Loucy (cell line): Measurements from ENCODE around the gene CHCHD4.

Experiments
- H2AFZ ChIP-seq: fragments of 200-600 bp; sonication (generic); 2 replicates; pipeline ENCODE4 v1.6.0; 2016; ENCODE audit warnings: antibody characterized with exemption, mild to moderate bottlenecking, low read length, moderate library complexity
- H3F3A ChIP-seq: fragments of 200-600 bp; 2 replicates; pipeline ENCODE4 v1.6.0; 2016; ENCODE audit warnings: antibody characterized with exemption, low read depth, mild to moderate bottlenecking
- H3K27me3 ChIP-seq: fragments of 200-600 bp; sonication (generic); 2 replicates; pipeline ENCODE4 v1.6.1; 2014; ENCODE audit warnings: low read length, mild to moderate bottlenecking; ENCODE audit not compliant: insufficient read depth, poor library complexity, severe bottlenecking
- H3K36me3 ChIP-seq: fragments of 200-600 bp; sonication (generic); 2 replicates; pipeline ENCODE4 v1.6.1; 2016; ENCODE audit warnings: low read length; ENCODE audit not compliant: insufficient read depth
- H3K4me1 ChIP-seq: fragments of 200-600 bp; sonication (generic); 2 replicates; pipeline ENCODE4 v1.5.1; 2014; ENCODE audit warnings: low read length, mild to moderate bottlenecking; ENCODE audit not compliant: insufficient read depth, poor library complexity, severe bottlenecking
- H3K4me2 ChIP-seq: fragments of 200-600 bp; sonication (generic); 2 replicates; pipeline ENCODE4 v1.6.0; 2014; ENCODE audit warnings: antibody characterized with exemption, low read length, low read depth, mild to moderate bottlenecking; ENCODE audit not compliant: poor library complexity, severe bottlenecking
- H3K4me3 ChIP-seq: fragments of 200-600 bp; sonication (generic); 2 replicates; pipeline ENCODE4 v1.5.1; 2014; ENCODE audit warnings: low read length, mild to moderate bottlenecking, mixed read lengths; ENCODE audit not compliant: poor library complexity, severe bottlenecking
- H3K79me2 ChIP-seq: fragments of 200-600 bp; sonication (generic); 2 replicates; pipeline ENCODE4 v1.6.1; 2014; ENCODE audit warnings: low read length; ENCODE audit not compliant: insufficient read depth
- H3K9ac ChIP-seq: fragments of 200-600 bp; sonication (generic); 2 replicates; pipeline ENCODE4 v1.6.0; 2014; ENCODE audit warnings: mild to moderate bottlenecking, low read depth, low read length, moderate library complexity; ENCODE audit not compliant: poor library complexity, severe bottlenecking
- H3K9me2 ChIP-seq: fragments of 200-600 bp; sonication (generic); replicated peaks from 2 replicates; pipeline ENCODE4 v1.6.1; 2016; ENCODE audit warnings: low read depth, low read length, mixed read lengths
- H3K9me3 ChIP-seq: fragments of 200-600 bp; sonication (generic); 2 replicates; pipeline ENCODE4 v1.6.1; 2014; ENCODE audit warnings: mild to moderate bottlenecking, antibody characterized with exemption, low read length, low read depth; ENCODE audit not compliant: insufficient read depth
- H4K20me1 ChIP-seq: fragments of 200-600 bp; sonication (generic); 2 replicates; pipeline ENCODE4 v1.6.0; 2014; ENCODE audit warnings: antibody characterized with exemption, low read length, mild to moderate bottlenecking; ENCODE audit not compliant: insufficient read depth, poor library complexity, severe bottlenecking
- EZH2phosphoT487 ChIP-seq: fragments of 200-600 bp; IDR thresholded peaks from 2 replicates; pipeline ENCODE4 v1.6.1; 2018; ENCODE audit warnings: antibody characterized with exemption, mild to moderate bottlenecking, moderate library complexity, borderline replicate concordance
- TF ChIP-seq, protein P1 (sequence below): fragments of 200-600 bp; sonication (generic); conservative IDR thresholded peaks from 2 replicates; pipeline ENCODE4 v1.5.1; 2014; ENCODE audit warnings: mild to moderate bottlenecking, antibody characterized with exemption, low read length

Gene CHCHD4

DNA sequence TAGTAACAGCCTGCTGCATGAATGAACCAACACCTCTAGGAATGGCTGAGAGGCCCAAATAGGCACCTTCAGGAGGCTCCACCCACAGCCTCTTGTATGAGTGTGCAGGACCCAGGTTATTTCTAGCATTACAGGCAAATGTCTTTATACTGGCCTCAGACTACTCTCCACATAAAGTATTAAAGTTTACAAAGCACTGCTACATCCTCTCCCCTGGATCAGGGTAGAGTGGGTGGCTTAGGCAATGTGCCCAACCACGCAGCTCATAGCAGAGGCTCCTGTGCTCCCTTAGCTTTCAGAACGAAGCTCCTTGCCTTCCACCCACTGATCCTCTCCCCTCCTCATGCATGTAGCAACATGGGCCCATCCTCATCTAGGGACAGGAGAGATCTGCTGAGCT is 16.5 kb upstream of the CHCHD4 start:
- no peak overlapping the region for H2AFZ ChIP-seq
- no peaks in the 10 kb centered on the region for H3K27me3 ChIP-seq
- H3K79me2 ChIP-seq = no peaks in the 10 kb centered on the region
- no peak overlapping the region for H3K9ac ChIP-seq
- peaks cover 6% of the 10 kb centered on the region for H4K20me1 ChIP-seq
- no peaks in the 10 kb centered on the region for H3F3A ChIP-seq
- H3K36me3 ChIP-seq = peaks cover 5% of the 10 kb centered on the region; the same call in 1 of the 2 replicates
- H3K4me2 ChIP-seq = no peak overlapping the region
- no peaks in the 10 kb centered on the region for H3K9me2 ChIP-seq
- H3K4me3 ChIP-seq = no peak overlapping the region
- no peak for TF ChIP-seq EZH2phosphoT487
- TF ChIP-seq, protein P1, sequence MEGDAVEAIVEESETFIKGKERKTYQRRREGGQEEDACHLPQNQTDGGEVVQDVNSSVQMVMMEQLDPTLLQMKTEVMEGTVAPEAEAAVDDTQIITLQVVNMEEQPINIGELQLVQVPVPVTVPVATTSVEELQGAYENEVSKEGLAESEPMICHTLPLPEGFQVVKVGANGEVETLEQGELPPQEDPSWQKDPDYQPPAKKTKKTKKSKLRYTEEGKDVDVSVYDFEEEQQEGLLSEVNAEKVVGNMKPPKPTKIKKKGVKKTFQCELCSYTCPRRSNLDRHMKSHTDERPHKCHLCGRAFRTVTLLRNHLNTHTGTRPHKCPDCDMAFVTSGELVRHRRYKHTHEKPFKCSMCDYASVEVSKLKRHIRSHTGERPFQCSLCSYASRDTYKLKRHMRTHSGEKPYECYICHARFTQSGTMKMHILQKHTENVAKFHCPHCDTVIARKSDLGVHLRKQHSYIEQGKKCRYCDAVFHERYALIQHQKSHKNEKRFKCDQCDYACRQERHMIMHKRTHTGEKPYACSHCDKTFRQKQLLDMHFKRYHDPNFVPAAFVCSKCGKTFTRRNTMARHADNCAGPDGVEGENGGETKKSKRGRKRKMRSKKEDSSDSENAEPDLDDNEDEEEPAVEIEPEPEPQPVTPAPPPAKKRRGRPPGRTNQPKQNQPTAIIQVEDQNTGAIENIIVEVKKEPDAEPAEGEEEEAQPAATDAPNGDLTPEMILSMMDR = no peak
- H3K9me3 ChIP-seq = no peaks in the 10 kb centered on the region
- peaks cover 12% of the 10 kb centered on the region for H3K4me1 ChIP-seq

DNA sequence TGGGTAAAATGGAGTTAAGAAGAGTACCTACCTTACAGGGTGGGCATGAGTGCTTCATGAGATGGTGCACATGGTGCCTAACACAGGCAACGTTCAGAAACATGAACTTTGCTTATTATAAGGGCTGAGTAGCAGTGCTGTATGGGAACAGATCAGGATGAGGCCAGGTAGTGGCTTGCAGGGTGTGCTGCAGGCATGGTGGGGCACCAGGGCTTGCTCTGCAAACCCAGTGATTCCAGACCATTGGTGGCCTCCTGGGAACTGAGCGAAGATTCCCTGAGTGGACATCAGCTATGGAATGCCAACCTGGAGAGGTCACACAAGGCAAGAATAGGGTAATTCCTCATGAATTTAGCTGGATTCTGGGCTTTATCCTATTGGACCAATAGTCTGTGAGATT is 16.0 kb upstream of the CHCHD4 start:
- H3K9ac ChIP-seq = no peak overlapping the region
- no peak overlapping the region for H2AFZ ChIP-seq
- H3K79me2 ChIP-seq = no peaks in the 10 kb centered on the region
- H3K4me1 ChIP-seq = peaks cover 12% of the 10 kb centered on the region
- H3K9me2 ChIP-seq = no peaks in the 10 kb centered on the region
- no peaks in the 10 kb centered on the region for H3K9me3 ChIP-seq
- no peaks in the 10 kb centered on the region for H3F3A ChIP-seq
- H3K4me2 ChIP-seq = no peak overlapping the region
- peaks cover 6% of the 10 kb centered on the region for H4K20me1 ChIP-seq
- H3K4me3 ChIP-seq = no peak overlapping the region
- no peaks in the 10 kb centered on the region for H3K27me3 ChIP-seq
- H3K36me3 ChIP-seq = peaks cover 6% of the 10 kb centered on the region; the same call in 1 of the 2 replicates
- TF ChIP-seq, protein P1 = no peak
- no peak for TF ChIP-seq EZH2phosphoT487

DNA sequence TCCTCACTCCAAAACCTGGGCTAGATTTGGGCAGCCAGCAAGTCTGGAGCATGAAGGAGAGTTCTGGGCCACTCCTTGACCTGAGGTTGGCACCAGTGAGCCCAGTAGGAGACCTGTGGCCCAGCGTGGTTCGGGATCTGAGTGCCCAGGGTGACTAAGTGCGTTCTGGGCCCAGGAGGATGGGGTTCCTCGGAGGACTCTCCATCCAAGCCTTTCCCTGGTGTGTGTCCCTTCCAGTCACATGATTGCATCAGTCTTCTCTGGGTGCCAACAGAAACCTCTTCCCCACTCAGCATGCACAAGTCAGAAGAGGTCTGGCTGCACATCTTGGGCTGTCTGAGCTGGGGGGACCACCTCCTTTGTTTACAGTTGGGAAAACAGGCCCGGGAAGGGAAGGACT is 15.1 kb upstream of the CHCHD4 start:
- no peak overlapping the region for H2AFZ ChIP-seq
- peaks cover 2% of the 10 kb centered on the region for H4K20me1 ChIP-seq
- no peaks in the 10 kb centered on the region for H3K9me2 ChIP-seq
- H3K9me3 ChIP-seq = no peaks in the 10 kb centered on the region
- H3F3A ChIP-seq = no peaks in the 10 kb centered on the region
- H3K9ac ChIP-seq = no peak overlapping the region
- TF ChIP-seq, protein P1 = no peak
- TF ChIP-seq EZH2phosphoT487 = no peak
- peaks cover 14% of the 10 kb centered on the region; the same call in 1 of the 2 replicates for H3K36me3 ChIP-seq
- no peak overlapping the region for H3K4me3 ChIP-seq
- H3K79me2 ChIP-seq = no peaks in the 10 kb centered on the region
- peaks cover 10% of the 10 kb centered on the region for H3K4me1 ChIP-seq
- no peak overlapping the region for H3K4me2 ChIP-seq
- H3K27me3 ChIP-seq = no peaks in the 10 kb centered on the region
